Subcutaneous adipose tissue (tissue), 4 donors: ENCODE measurements around the gene PSPC1. TPM values are rescaled to one million over a fixed set of nuclear protein-coding genes. Genes with fewer than 3 reads are reported as not detected.

Experiments used
- small RNA-seq: library from RNA; depleted of rRNA; stranded (forward); fragments of <200 nt; gene quantifications from one replicate; pipeline ENCODE3, GENCODE V24; 2016
- total RNA-seq, 4 donors: library from RNA; depleted of rRNA; stranded (reverse); fragments of >200 nt; gene quantifications; one replicate each; pipeline ENCODE4 v1.1.0, GENCODE V29; 2016
- TF ChIP-seq, protein P1 (sequence below): fragments of 450-650 bp; IDR thresholded peaks from one replicate; pipeline ENCODE4 v1.5.1; 2016; ENCODE audit warnings: low read depth, mild to moderate bottlenecking, control low read depth, antibody characterized with exemption, moderate library complexity

PSPC1 gene
- total RNA-seq, 4 donors from 2014 or later = 48.9 to 57.1 (median 51.7) TPM

DNA sequence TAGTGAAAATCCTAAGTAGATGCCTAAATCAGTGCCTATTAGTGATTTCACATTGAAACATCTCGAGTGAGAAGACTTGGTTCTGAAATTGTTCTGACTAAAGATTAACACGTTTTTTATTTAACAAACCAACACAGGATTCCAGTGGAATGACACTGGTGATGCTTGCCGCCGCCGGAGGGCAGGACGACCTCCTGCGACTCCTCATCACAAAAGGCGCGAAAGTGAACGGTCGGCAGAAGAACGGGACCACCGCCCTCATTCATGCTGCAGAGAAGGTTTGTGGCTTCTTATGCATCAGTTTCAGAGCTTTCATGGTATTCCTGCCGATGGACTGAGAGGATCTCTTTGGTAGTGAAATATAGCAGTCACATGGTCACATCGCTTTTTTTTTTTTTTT lies 121.2 kb downstream of the PSPC1 start:
- TF ChIP-seq, protein P1, sequence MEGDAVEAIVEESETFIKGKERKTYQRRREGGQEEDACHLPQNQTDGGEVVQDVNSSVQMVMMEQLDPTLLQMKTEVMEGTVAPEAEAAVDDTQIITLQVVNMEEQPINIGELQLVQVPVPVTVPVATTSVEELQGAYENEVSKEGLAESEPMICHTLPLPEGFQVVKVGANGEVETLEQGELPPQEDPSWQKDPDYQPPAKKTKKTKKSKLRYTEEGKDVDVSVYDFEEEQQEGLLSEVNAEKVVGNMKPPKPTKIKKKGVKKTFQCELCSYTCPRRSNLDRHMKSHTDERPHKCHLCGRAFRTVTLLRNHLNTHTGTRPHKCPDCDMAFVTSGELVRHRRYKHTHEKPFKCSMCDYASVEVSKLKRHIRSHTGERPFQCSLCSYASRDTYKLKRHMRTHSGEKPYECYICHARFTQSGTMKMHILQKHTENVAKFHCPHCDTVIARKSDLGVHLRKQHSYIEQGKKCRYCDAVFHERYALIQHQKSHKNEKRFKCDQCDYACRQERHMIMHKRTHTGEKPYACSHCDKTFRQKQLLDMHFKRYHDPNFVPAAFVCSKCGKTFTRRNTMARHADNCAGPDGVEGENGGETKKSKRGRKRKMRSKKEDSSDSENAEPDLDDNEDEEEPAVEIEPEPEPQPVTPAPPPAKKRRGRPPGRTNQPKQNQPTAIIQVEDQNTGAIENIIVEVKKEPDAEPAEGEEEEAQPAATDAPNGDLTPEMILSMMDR = no peak

DNA sequence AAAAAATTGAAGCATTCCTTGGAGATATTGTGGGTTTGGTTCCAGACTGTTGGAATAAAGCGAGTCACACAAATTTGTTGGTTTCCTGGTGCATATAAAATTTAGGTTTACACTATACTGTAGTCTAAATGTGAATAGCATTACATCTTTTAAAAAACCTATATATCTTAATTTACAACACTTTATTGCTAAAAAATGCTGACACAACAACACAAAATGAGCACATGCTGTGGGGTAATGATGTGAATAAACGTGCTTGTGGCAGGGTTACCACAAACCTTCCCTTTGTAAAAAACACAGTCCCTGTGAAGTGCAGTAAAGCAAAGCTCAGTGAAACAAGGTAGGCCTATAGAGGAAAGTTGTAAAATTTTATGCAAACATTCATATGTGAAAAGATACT lies 121.6 kb downstream of the PSPC1 start:
- TF ChIP-seq, protein P1 = no peak

DNA sequence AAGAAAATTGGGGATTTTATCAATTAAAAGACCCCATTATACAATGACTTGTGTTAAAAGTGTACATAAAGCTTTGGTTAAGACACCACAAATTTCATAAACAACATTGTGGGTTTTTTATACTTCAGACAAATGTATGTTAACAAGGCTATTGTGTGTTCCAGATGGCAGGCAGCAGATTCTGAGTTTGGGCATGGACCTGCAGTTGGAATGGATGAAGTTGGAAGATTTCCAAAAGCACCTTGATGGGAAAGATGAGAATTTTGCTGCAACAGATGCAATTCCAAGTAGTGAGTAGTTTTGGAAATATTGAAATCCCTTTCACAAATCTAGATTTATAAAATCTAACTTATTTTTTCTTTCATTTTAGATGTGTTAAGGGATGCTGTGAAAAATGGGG lies 123.9 kb downstream of the PSPC1 start:
- TF ChIP-seq, protein P1 = no peak

DNA sequence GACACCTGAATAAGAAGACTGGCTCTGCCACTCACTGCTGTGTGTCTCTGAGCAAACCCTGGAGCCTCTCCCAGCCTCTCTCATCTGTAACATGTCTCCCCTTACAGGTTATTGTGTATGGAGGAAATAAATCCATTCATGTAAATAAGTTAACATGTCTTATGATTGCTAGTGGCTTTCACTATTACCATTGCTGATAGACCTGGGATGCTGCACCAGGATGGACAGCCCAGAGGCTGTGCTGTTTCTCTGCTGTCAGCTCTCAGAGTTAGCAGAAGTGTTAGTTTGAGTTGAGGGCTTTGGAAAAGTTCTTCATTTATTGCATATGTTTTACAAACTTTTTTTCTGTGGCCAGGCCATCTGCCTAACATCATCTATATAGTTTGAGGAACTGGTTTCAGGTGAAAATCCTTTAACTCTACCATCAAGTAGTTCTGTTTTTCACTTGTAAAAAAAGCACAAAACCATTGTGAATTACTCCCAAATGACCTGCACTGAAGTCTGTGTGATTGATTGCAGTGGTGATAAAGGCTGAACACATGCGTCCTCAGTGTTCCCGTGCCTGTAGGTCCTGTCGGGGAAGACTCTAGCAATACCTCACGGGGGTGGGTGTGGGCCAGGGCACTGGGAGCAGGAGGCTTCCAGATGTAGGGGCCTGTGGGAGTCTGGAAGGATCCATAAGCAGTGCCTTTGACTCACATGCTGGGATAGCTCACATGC lies 124.7 kb downstream of the PSPC1 start:
- TF ChIP-seq, protein P1 = no peak

Small RNAs within 50 kb of the gene (small RNA-seq; reads per million reads assigned to genes)
- not detected for gene RN7SL166P

Other genes starting within 250 kb of the PSPC1 start
- gene TPTE2, start 221.4 kb downstream of the PSPC1 start, total RNA-seq = under 1 TPM in 1 of 4 donors, not detected in 3; 0.94 TPM
- 10 to 100 TPM; 25.8 to 51.4 (median 46.6) TPM for gene MPHOSPH8, start 149.3 kb downstream of the PSPC1 start, total RNA-seq
- 10 to 100 TPM; 15.4 to 26.3 (median 19.8) TPM for gene ZMYM5, start 80.7 kb upstream of the PSPC1 start, total RNA-seq
- gene ZMYM2, start 175.8 kb upstream of the PSPC1 start, total RNA-seq = 10 to 100 TPM; 73.3 to 97.2 (median 86.5) TPM